ENCODE data around the gene EIF3K. TPM values are rescaled to one million over a fixed set of nuclear protein-coding genes. Genes with fewer than 3 reads are reported as not detected.
A peak's percentile ranks its signal among the peaks of the same experiment; 100 is the strongest.
"Not testable (repeated sequence)": the region's sequence is repeated elsewhere in the genome, so short reads cannot be mapped to it uniquely, and the experiment has no call there.

Gene EIF3K
- polyA plus RNA-seq, 1 donor: 318 TPM

GRCh38 chr19:38615007-38615581 is 3.9 kb upstream of the EIF3K start:
- DNase-seq: no peak

GRCh38 chr19:38616265-38616664 is 2.7 kb upstream of the EIF3K start:
- DNase-seq: no peak

DNA sequence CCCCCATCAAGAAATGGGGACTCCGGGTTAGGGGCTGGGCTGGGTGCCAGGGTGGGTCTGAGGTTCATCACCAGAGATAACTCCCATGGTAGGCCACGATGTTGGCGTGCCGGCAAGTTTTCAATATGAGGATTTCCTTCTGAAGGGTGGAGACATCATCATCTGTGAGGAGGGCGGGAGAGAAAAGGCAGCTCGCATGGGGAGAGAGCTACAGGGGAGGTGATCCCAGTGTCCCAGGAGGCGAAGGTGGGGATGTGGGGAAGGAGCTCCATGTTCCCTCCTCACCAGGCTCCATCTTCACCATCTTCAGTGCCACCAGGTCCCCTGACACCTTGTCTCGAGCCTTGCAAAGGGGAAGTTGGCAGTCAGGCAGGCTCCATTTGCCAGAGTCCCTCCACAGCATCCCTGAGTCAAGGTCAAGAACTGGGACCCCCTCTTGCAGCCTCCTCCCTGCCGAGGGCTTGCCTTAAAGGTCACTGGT is 1.7 kb upstream of the EIF3K start:
- no peak for DNase-seq

DNA sequence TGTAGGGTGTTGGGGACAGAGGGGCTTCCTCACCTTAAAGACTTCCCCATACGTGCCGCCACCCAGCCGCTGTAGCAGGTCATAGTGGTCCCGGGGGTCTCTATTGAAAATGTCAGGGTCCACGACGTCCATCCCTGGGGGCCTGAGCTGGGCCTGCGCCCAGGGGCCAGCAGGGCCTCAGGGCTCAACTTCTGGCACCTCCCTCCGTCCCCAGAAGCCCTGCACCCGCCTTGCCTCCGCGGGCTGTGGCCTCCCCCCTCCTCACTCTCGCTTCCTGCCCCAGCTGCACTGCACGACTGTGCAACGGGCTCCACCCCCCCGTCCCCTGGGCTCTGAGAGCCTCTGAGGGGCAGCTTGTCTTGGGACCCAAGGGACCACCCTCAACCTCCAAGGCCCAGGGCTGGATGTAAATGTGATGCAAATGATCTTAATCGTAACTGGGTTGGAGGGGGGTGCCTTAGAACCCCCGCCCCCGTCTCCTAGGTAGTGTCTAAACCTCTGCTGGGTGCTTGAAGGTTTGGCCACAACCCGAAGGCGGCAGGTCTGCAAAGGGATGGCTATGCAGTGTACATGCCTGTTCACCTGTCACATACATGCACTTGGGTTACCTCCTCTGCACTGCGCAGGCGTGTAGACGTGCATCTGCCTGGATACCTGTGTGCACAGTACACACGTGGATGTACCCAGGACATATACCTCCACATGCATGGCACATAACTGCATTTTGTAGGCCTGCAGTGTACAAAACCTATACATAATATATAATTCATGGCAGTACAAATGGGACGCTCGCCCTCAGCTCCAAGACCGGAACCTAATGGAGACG is 1.0 kb upstream of the EIF3K start, which contains the start of gene MAP4K1:
MAP4K1 (minus strand) TSS at position 190 of the 826 bp plus-strand sequence; CDS start at position 132, 58 bp downstream.
- no peak for DNase-seq

DNA sequence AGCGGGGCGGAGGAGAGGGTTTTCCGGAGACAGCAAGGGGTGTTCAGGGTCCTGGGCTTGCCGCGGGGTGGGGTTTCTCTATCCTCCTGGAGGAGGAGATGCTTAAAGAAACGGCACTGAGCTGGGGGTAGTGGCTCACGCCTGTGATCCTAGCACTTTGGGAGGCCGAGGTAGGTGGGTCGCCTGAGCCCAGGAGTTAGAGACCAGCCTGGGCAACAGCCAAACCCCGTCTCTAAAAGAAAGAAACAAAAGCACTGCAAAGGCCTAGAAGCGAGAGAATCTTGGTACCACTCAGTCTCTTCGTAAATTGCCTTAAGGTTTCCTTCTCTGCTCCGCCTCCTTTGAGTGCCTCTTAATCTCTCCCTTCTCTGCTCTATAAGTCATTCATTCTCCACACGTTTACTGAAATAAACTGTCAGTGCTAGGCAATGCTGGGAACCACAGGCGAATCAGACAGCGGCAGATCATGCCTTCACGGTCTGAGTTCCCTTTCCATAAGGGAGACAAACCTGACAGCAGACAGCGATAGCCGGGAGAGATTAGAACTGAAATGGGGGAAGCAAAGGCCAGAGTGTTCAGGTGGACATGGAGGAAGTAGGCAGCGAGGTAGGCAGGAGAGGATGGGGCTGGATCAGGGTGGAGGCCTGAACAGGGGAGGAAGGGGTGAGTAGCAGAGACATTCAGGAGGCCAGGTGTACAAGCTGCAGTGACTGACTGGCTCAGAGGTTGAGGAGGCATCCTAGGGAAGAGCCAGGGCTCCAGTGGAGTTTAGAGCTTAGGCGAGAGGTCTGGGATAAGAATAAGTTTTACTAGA is 580 bp downstream of the EIF3K start:
- DNase-seq: no peak

DNA sequence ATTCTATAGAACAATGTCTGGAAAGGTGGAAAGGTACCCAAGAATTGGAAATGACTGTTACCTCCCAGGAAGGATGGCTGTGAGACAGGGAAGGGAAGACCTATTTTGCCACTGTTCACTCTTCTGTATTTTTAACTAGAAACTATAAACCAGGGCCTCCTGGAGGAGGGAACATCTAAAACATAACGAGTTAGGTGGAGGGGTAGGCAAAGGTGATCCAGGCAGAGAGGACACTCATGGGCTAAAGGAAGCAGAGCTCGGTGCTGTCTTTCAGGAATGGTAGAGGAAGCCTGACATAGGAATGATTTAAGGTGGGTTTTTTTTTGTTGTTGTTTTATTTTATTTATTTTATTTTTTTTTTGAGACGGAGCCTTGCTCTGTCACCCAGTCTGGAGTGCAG is 5.8 kb downstream of the EIF3K start:
- no peak for DNase-seq

GRCh38 chr19:38626401-38626800 is 7.4 kb downstream of the EIF3K start:
- no peak for DNase-seq

DNA sequence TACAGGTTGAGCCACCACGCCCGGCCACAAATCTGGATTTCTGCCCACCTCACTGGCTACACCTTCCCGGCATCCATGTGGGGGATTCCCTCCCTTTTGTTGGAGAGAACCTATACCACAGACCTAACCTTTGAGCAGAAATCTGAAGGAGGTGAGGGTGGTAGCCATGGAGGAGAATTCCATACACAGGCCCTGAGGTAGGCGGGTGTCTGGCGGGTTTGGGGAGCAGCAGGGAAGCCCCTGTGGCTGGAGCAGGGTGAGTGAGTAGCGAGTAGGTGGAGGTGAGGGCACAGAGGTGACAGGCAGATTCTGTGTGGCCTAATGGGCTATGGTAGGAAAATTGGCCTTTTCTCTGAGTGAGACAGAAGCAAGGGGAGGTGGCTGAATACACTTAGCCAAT is 10.6 kb downstream of the EIF3K start:
- no peak for DNase-seq

GRCh38 chr19:38631301-38631700 is 12.3 kb downstream of the EIF3K start:
- not testable (repeated sequence) for DNase-seq

DNA sequence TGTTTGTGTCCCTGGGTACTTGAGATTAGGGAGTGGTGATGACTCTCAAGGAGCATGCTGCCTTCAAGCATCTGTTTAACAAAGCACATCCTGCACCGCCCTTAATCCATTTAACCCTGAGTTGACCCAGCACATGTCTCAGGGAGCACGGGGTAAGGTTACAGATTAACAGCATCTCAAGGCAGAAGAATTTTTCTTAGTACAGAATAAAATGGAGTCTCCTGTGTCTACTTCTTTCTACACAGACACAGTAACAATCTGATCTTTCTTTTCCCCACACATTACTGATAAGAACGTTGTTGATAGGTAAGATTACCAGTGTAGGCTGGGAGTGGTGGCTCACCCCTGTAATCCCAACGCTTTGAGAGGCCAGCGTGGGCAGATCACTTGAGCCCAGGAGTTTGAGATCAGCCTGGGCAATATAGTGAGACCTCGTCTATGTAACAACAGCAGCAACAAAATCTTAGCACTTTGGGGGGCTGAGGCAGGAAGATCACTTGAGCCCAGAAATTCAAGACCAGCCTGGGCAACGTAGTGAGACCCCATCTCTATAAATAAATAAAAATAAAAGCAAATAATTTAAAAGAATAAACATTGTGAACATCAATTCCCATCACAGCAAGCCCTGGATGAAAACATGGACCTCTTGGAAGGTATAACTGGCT is 13.0 kb downstream of the EIF3K start:
- DNase-seq: not testable (repeated sequence)

- no peak for DNase-seq
Observed at GRCh38 chr19:38632476-38633213, 13.7 kb downstream of the EIF3K start.

DNA sequence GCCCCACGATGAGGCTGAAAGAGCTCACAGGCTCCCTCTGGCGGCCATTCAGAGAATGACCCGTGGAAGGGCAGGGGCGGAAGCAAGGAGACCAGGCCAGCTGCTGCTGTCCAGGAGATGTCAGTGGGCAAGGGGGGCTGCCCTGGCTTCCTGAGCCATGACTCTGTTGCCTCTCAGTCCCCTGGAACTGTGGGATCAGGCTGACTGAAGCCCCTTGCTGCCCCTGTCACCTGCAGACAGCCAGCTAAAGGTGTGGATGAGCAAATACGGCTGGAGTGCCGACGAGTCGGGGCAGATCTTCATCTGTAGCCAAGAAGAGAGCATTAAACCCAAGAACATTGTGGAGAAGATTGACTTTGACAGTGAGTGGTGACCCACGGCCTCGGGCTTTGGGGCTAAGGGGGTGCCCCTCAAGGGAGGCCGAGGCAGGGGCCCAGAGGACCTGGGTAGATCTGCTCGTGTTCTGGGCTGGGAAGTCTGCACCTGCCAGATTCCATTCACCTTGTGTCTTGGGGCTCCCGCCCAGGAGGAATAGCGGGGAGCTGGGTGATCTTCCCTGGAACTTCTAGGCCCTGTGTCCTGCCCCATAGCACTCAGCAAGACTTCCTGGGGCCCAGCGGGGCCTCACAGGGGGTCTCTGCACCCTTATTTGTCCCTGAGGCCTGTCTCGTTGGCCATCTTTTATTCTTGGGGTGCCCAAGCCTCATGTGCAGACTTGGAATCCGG is 15.9 kb downstream of the EIF3K start:
- peak; percentile 73 for DNase-seq

DNA sequence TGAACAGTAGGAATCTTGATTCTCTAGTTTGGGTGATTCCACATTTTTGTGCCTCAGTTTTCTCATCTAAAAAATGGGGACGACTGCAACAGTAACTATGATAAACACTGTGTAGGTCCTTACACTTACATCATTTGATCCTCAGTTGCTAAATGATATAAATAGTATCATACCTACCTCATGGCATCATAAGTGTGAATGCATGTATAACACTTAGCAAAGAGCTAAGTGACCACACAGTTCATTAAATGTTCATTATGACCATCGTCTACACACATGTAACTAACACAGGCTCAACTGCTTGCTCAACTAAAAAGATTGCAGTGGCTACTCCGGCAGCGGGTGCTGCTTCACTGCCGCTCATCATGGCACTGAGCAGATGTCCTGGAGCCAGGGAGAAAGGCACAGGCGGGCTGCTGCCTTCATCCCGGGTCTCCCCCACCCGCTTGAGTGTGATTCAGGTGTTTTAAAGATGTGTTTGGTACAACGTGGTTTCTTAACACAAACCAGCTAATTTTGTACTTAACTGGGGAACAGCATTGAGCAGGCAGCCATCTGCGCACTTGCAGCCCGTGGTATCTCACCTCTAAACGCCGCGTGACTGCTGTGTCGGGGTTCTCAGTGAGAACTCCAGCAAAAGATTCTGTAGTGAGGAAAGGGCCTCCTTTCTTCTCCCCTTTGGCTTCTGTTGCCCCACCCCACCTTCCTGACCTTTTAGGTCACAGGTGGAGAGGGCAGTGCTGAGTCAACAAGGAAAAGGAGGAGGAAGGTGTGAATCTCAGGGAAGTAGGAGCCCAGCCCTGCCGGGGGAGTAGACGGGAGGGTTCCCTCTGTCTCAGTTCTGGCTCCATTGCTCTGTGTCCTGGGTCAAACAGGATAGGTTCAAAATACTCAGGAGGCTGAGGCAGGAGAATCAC is 16.8 kb downstream of the EIF3K start:
- DNase-seq: no peak

DNA sequence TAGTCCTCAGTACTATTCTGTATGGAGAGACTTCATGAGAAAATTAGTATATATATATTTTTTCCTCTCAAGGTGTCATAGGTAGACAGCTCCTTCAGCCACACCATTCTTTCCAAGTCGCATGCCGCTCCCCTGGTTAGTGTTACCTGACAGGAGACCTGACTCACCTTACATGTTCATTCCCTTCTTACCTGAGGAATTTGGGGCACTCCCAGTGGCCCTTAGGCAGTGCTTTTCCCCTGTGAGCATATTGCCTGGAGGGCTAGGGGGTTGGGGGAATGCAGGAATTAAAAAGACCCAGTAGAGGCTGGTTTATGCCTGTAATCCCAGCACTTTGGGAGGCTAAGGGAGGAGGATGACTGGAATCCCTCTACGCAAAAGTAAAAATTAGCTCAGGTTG is 19.5 kb downstream of the EIF3K start:
- no peak for DNase-seq

GRCh38 chr19:38639679-38640078 is 20.7 kb downstream of the EIF3K start:
- DNase-seq: no peak

GRCh38 chr19:38640368-38640767 is 21.4 kb downstream of the EIF3K start:
- DNase-seq: no peak

- no peak for DNase-seq
Observed at GRCh38 chr19:38642176-38642575, 23.2 kb downstream of the EIF3K start.

DNA sequence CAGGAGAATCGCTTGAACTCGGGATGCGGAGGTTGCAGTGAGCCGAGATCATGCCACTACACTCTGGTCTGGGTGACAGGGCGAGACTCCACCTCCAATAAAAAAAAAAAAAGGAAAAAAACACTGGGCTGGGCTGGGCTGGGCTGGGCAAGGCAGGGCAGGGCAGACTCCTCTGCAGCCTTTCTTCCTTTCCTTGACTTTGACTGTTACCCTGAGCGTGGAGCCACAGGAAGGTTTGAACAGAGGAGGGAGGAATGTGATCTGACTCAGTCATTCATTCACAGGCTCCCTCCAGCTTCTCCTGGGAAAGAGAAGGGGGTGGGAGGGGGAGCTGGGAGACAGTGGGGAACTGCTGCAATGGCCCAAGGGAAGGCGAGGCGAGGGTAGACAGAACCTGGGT is 25.7 kb downstream of the EIF3K start:
- DNase-seq: no peak

DNA sequence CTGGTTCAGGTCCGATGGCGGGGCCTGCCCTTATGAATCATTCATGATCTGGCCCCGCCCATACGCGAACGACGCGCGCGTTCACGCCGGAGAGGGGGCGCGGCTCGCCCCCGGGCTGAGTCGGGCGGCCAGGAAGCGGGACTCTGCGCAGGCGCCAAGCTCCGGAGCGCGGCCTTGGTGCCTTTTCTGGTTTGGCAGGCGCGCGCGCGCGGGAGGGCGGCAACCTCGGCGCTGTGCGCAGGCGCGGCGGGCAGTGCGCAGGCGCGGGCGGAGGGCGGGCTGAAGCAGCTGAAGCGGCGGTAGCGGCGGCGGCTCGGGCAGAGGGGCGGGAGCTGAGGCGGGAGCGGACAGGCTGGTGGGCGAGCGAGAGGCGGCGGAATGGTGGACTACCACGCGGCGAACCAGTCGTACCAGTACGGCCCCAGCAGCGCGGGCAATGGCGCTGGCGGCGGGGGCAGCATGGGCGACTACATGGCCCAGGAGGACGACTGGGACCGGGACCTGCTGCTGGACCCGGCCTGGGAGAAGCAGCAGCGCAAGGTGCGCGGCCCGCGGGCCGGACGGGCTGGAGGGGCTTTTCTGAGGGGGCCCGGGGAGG is 28.5 kb downstream of the EIF3K start, which contains the start of gene ACTN4:
ACTN4 (plus strand) TSS at position 282 of the 598 bp plus-strand sequence; CDS start at position 379, 97 bp downstream.
- peak; percentile 97 for DNase-seq

All from left kidney (tissue), 2 donors.